Measurements from ENCODE around the gene GLT6D1.
"Not testable (repeated sequence)": the region's sequence is repeated elsewhere in the genome, so short reads cannot be mapped to it uniquely, and the experiment has no call there.

Gene GLT6D1

DNA sequence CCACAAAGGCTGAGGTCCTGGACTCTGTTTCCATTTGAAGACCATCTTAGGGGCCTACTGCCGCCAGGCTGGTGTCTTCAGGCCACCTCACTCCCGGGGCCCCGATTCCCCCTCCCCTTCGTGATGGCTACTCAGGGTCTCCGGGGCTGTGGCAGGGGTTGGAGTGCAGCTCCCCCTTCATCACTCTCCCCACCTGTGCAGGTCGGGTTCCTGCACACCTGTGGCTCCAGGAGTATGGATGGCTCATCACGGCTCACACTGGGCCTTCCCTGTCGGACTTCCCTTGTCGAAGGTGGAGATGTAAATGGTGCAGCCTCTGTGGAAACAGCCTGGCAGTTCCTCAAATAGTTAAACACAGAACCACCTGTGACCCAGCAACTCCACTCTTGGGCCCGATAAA, 35.6 kb upstream of the GLT6D1 start:
- no peak for DNase-seq (ENCODE audit: low spot score)
- no peak overlapping the region for H3K27ac ChIP-seq (ENCODE audit: poor library complexity, severe bottlenecking)
- no peaks in the 10 kb centered on the region for H3K4me1 ChIP-seq (ENCODE audit: insufficient read depth, poor library complexity, severe bottlenecking)
- no peak for ATAC-seq (ENCODE audit: low read depth)
- no peaks in the 10 kb centered on the region for H3K36me3 ChIP-seq (ENCODE audit: low read depth)
- H3K27me3 ChIP-seq (ENCODE audit: insufficient read depth, poor library complexity, severe bottlenecking): no peaks in the 10 kb centered on the region
- H3K9me3 ChIP-seq (ENCODE audit: severe bottlenecking): no peaks in the 10 kb centered on the region
- no peak overlapping the region for H3K4me3 ChIP-seq (ENCODE audit: severe bottlenecking)
- TF ChIP-seq, protein P1, sequence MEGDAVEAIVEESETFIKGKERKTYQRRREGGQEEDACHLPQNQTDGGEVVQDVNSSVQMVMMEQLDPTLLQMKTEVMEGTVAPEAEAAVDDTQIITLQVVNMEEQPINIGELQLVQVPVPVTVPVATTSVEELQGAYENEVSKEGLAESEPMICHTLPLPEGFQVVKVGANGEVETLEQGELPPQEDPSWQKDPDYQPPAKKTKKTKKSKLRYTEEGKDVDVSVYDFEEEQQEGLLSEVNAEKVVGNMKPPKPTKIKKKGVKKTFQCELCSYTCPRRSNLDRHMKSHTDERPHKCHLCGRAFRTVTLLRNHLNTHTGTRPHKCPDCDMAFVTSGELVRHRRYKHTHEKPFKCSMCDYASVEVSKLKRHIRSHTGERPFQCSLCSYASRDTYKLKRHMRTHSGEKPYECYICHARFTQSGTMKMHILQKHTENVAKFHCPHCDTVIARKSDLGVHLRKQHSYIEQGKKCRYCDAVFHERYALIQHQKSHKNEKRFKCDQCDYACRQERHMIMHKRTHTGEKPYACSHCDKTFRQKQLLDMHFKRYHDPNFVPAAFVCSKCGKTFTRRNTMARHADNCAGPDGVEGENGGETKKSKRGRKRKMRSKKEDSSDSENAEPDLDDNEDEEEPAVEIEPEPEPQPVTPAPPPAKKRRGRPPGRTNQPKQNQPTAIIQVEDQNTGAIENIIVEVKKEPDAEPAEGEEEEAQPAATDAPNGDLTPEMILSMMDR (IDR thresholded peaks at IDR 0.05; ENCODE audit: poor library complexity, severe bottlenecking): no peak

DNA sequence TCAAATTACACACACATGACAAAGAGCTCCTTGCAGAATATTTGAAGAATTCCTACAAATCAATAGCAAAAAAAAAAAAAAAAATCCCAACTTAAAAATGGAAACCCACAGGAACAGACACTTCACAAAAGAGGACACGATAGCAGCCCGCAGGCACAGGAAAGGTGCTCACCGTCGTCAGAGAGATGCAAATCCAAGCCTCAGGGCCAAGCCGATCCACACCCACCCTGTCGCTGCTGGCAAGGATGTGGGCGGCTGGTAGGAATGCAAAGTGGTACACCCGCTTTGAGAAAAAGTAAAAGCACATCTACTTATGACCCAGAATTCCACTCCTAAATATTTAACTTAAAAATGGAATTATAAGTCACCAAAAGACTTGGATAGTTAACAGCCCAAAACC, 34.6 kb upstream of the GLT6D1 start:
- Histone ChIP-seq H3K4me3 (ENCODE audit: severe bottlenecking) (no peak overlapping the region), H3K27ac (ENCODE audit: poor library complexity, severe bottlenecking) (no peak overlapping the region), H3K9me3 (ENCODE audit: severe bottlenecking) (no peaks in the 10 kb centered on the region), H3K36me3 (ENCODE audit: low read depth) (no peaks in the 10 kb centered on the region), H3K27me3 (ENCODE audit: insufficient read depth, poor library complexity, severe bottlenecking) (no peaks in the 10 kb centered on the region), H3K4me1 (ENCODE audit: insufficient read depth, poor library complexity, severe bottlenecking) (no peaks in the 10 kb centered on the region)
- ATAC-seq (ENCODE audit: low read depth): no peak
- TF ChIP-seq, protein P1 (IDR thresholded peaks at IDR 0.05; ENCODE audit: poor library complexity, severe bottlenecking): no peak
- no peak for DNase-seq (ENCODE audit: low spot score)

DNA sequence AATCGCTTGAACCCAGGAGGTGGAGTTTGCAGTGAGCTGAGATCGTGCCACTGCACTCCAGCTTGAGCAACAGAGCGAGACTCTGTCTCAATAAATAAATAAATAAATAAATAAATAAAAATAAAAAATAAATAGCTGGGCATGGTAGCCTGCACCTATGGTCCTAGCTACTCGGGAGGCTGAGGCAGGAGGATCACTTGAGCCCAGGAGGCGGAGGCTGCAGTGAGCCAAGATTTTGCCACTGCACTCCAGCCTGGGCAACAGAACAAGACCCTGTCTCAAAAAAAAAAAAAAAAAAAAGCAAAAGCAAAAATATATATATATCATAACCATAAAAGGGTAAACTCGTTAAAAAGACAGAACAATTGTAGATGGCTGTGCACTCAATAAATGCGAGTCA, 33.4 kb upstream of the GLT6D1 start:
- not testable (repeated sequence) for H3K4me1 ChIP-seq (ENCODE audit: insufficient read depth, poor library complexity, severe bottlenecking); H3K27ac ChIP-seq (ENCODE audit: poor library complexity, severe bottlenecking); H3K27me3 ChIP-seq (ENCODE audit: insufficient read depth, poor library complexity, severe bottlenecking); H3K4me3 ChIP-seq (ENCODE audit: severe bottlenecking); DNase-seq (ENCODE audit: low spot score); ATAC-seq (ENCODE audit: low read depth); H3K36me3 ChIP-seq (ENCODE audit: low read depth); H3K9me3 ChIP-seq (ENCODE audit: severe bottlenecking)

DNA sequence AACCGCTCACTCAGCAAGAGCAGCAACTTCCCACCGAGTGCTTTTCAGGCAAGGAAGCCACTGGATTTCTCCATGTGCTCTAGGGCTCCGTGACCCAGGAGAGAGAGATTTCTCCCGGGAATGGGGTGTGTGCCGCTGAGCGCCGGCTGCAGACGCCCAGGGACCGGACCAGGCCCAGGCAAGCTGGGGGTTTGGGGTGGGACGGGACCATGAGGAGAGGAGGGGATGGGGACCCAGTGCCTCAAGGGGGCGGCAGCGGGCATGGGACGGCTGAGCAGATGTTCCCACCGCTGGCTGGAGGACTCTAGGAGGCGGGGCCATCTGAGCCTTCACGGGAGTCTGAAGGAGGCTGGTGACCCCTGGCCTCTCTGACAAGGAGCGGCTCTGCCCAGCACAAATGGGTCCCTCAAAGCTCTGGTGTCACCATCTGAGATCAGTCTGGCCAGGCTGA, 32.3 kb upstream of the GLT6D1 start:
- no peaks in the 10 kb centered on the region for H3K27me3 ChIP-seq (ENCODE audit: insufficient read depth, poor library complexity, severe bottlenecking)
- DNase-seq (ENCODE audit: low spot score) (peak; percentile 50), ATAC-seq (ENCODE audit: low read depth) (no peak)
- no peaks in the 10 kb centered on the region for H3K36me3 ChIP-seq (ENCODE audit: low read depth)
- no peaks in the 10 kb centered on the region for H3K9me3 ChIP-seq (ENCODE audit: severe bottlenecking)
- H3K27ac ChIP-seq (ENCODE audit: poor library complexity, severe bottlenecking): no peak overlapping the region
- TF ChIP-seq, protein P1 (IDR thresholded peaks at IDR 0.05; ENCODE audit: poor library complexity, severe bottlenecking): no peak
- H3K4me3 ChIP-seq (ENCODE audit: severe bottlenecking): no peak overlapping the region
- no peaks in the 10 kb centered on the region for H3K4me1 ChIP-seq (ENCODE audit: insufficient read depth, poor library complexity, severe bottlenecking)

DNA sequence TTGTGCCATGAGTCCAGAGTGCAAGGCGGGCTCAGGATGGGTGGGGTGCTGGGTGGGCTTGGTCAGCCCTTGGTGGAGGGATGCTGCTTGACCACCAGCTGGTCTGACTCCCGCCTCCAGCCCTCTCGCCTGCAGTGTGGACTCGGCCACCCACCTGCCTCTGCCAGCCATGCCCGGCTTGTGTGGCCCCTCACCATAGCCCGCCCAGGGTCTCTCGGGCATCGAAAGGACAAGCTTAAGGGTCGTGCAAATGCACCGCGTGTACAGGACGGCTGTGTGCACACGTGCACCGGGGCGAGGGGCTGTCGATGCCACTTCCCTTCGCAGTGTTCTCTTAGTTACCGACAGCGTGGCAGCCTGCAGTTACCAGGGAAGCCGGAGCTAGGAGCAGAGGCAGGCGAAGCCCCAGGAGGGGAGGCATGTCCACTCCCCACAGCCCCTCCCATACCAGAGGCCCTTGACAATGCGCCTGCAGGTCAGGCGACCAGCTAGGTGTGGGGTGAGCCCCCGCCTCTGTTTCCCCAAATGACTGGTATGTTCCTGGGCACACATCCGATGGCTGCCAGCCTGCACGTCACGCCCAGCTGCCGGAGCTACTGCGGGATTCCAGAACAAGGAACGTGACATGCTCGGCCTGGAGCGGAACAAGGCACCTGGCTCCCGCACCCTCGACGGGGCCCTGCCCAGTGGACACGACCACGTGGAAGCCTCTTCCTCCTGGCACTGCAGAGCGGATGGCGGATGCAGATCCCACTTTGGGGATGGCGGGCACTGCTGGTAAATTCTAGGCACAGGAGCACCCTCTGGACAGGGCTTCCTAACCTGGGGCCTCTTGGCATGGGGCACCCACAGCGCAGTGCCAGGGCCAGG, 31.6 kb upstream of the GLT6D1 start:
- no peak for ATAC-seq (ENCODE audit: low read depth)
- Histone ChIP-seq H3K27me3 (ENCODE audit: insufficient read depth, poor library complexity, severe bottlenecking) (peaks cover 4% of the 10 kb centered on the region), H3K9me3 (ENCODE audit: severe bottlenecking) (no peaks in the 10 kb centered on the region), H3K27ac (ENCODE audit: poor library complexity, severe bottlenecking) (no peak overlapping the region), H3K36me3 (ENCODE audit: low read depth) (no peaks in the 10 kb centered on the region), H3K4me3 (ENCODE audit: severe bottlenecking) (no peak overlapping the region), H3K4me1 (ENCODE audit: insufficient read depth, poor library complexity, severe bottlenecking) (no peaks in the 10 kb centered on the region)
- DNase-seq (ENCODE audit: low spot score): peak; percentile 47
- TF ChIP-seq, protein P1 (IDR thresholded peaks at IDR 0.05; ENCODE audit: poor library complexity, severe bottlenecking): no peak
